Nephron progenitor cell (in vitro differentiated cells): ENCODE data around the gene ODAD4.

Experiments
- DNase-seq: peaks from one replicate; pipeline ENCODE4 v3.0.0; 2021
- H3K27ac Mint-ChIP-seq: 2 replicates; pipeline ENCODE4 v1.8.0; 2021; ENCODE audit warnings: mild to moderate bottlenecking, moderate library complexity, mixed read lengths
- H3K27me3 Mint-ChIP-seq: 2 replicates; pipeline ENCODE4 v1.8.0; 2021; ENCODE audit warnings: mild to moderate bottlenecking, low read depth, mixed read lengths; ENCODE audit not compliant: poor library complexity
- H3K36me3 Mint-ChIP-seq: 2 replicates; pipeline ENCODE4 v1.8.0; 2021; ENCODE audit warnings: low read depth, mixed read lengths
- H3K4me1 Mint-ChIP-seq: 2 replicates; pipeline ENCODE4 v1.8.0; 2021; ENCODE audit warnings: mixed read lengths
- H3K4me3 Mint-ChIP-seq: 2 replicates; pipeline ENCODE4 v1.8.0; 2021; ENCODE audit warnings: mild to moderate bottlenecking, moderate library complexity, mixed read lengths
- H3K9me3 Mint-ChIP-seq: 2 replicates; pipeline ENCODE4 v1.8.0; 2021; ENCODE audit warnings: mild to moderate bottlenecking, moderate library complexity, mixed read lengths
- CTCF ChIP-seq: fragments of 200-600 bp; sonication (generic); IDR thresholded peaks from 2 replicates; pipeline ENCODE4 v1.5.0; 2021; ENCODE audit warnings: antibody characterized with exemption

ODAD4 gene

GRCh38 chr17:41915566-41915965, 14.9 kb upstream of the ODAD4 start:
- Mint-ChIP-seq H3K36me3 (peaks cover 23% of the 10 kb centered on the region), H3K27me3 (peaks cover 2% of the 10 kb centered on the region), H3K4me3 (peak overlapping the region; percentile 75), H3K9me3 (no peaks in the 10 kb centered on the region), H3K4me1 (peaks cover 65% of the 10 kb centered on the region), H3K27ac (peak overlapping the region; percentile 11)
- DNase-seq, result no peak
- TF ChIP-seq CTCF, result no peak

- H3K36me3 Mint-ChIP-seq, result peaks cover 22% of the 10 kb centered on the region
Observed at GRCh38 chr17:41917192-41917591, 13.2 kb upstream of the ODAD4 start.

GRCh38 chr17:41917679-41918313, 12.6 kb upstream of the ODAD4 start:
- Mint-ChIP-seq H3K4me1 (peaks cover 67% of the 10 kb centered on the region), H3K36me3 (peaks cover 16% of the 10 kb centered on the region), H3K4me3 (peak overlapping the region; percentile 89), H3K27ac (peak overlapping the region; percentile 45), H3K27me3 (peaks cover 5% of the 10 kb centered on the region), H3K9me3 (no peaks in the 10 kb centered on the region)
- no peak for TF ChIP-seq CTCF
- peak; percentile 38 for DNase-seq

More at GRCh38 chr17:41917192-41917591, 13.2 kb upstream of the ODAD4 start:
- H3K9me3 Mint-ChIP-seq, result no peaks in the 10 kb centered on the region
- peaks cover 67% of the 10 kb centered on the region for H3K4me1 Mint-ChIP-seq
- DNase-seq, result no peak
- H3K27me3 Mint-ChIP-seq, result peaks cover 5% of the 10 kb centered on the region
- peak overlapping the region; percentile 89 for H3K4me3 Mint-ChIP-seq
- TF ChIP-seq CTCF, result no peak
- no peak overlapping the region for H3K27ac Mint-ChIP-seq

DNA sequence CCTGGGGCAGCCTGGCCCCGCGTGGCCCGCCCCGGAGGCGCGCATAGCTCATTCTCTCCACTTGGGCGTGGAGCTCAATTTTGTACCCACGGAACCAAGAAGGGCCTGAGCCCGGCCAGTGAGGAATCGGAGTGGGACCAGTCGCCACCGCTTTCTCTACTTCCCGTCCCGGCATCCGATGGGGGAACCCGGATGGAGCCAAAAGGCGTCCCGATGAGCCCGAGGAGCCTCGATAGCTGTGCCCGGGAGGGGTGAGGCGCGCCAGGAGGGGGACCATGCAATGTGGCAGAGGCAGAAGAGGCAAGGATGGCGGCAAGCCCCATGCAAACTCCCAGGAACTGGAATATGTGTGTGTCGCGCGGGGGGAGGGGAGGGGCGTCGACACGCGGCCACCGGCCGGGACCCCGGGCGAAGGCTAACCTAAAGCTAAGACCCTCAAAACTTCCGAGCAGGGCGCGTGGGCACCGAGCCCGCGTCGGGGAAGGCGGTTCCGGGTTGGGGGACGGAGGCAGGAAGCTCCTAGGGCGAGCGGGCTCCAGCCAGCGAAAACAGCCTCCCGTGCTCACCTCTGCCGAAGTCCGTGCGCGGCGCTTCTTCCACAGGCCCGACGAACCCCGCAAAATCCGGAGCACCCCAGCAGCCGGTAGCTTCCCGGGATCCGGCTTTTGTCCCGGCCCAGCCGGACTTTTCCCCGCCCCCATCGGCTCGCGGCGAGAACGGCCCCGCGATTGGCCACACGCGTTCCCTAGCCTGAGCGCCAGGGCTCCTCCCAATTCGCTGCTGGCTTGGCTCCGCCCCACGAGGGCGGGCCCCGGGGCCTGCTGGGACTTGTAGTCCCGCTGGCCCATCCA, 11.9 kb upstream of the ODAD4 start, which contains the start of gene ACLY:
Gene ACLY, minus strand, starts transcription at position 638 of the 851 bp plus-strand sequence. CDS start 5,078 bp downstream, outside the sequence.
- Mint-ChIP-seq H3K36me3 (peaks cover 9% of the 10 kb centered on the region), H3K4me3 (peak within 1 kb of the TSS; percentile 89), H3K27me3 (peaks cover 5% of the 10 kb centered on the region), H3K9me3 (no peaks in the 10 kb centered on the region), H3K27ac (peak within 1 kb of the TSS; percentile 79), H3K4me1 (peaks cover 66% of the 10 kb centered on the region)
- TF ChIP-seq CTCF, result no peak
- DNase-seq, result peak; percentile 98

DNA sequence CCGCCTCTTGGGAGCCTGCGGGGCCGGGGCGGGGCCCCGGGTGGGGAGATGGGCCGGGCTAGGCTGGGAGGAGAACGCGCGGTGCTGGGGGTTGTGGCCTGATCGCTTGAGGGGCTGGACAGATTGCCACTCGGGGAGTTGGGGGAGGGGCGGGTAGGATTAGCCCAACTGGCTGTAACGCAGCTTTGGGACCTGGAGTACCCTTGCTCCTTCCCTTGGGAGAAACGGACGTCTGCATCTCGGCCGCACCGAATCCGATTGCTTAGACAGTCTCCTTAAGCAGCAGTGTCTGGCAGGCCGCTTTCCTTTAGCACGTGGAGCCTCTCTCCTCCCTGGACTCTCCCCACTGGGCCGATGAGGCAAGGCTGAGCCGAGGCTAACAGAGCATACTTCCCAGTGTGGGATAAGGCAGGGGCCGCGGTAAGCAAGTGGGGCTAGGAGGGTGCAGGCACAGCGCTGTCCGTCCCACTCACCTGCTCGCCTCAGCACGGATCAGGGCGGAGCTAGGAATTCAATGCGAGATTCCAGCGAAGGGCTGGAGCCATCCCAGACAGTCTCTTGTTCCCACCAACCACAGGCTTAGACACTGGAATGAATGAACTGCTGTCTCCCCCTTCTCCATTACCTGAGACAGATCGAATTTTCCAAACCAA, 11.1 kb upstream of the ODAD4 start:
- Mint-ChIP-seq H3K27me3 (peaks cover 6% of the 10 kb centered on the region), H3K27ac (peak overlapping the region; percentile 79), H3K4me3 (peak overlapping the region; percentile 89), H3K4me1 (peaks cover 60% of the 10 kb centered on the region), H3K9me3 (no peaks in the 10 kb centered on the region), H3K36me3 (peaks cover 5% of the 10 kb centered on the region)
- no peak for TF ChIP-seq CTCF
- DNase-seq, result no peak
